Measurements from ENCODE around the gene DAZAP2.
"Not testable (repeated sequence)": the region's sequence is repeated elsewhere in the genome, so short reads cannot be mapped to it uniquely, and the experiment has no call there.

Gene DAZAP2

DNA sequence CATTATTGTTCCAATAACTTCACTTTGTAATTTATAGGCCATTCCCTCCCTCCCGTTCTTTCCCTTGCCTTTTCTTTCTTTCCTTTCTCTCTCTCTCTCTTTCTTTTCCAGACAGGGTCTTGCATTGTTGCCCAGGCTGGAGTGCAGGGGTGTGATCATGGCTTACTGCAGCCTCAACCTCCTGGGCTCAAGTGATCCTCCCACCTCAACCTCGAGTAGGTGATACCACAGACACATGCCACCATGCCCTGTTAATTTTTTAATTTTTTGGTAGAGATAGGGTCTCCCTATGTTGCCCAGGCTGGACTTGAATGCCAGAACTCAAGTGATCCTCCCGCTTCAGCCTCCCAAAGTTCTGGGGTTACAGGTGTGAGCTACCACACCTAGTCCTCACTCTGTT is 14.0 kb upstream of the DAZAP2 start:
- H2AFZ ChIP-seq (ENCODE audit: low read length), result no peak overlapping the region
- no peaks in the 10 kb centered on the region for H3K4me1 ChIP-seq (ENCODE audit: insufficient read depth, low read length, poor library complexity, severe bottlenecking)
- no peaks in the 10 kb centered on the region for H3K79me2 ChIP-seq (ENCODE audit: insufficient read depth, low read length)
- TF ChIP-seq, protein P1, sequence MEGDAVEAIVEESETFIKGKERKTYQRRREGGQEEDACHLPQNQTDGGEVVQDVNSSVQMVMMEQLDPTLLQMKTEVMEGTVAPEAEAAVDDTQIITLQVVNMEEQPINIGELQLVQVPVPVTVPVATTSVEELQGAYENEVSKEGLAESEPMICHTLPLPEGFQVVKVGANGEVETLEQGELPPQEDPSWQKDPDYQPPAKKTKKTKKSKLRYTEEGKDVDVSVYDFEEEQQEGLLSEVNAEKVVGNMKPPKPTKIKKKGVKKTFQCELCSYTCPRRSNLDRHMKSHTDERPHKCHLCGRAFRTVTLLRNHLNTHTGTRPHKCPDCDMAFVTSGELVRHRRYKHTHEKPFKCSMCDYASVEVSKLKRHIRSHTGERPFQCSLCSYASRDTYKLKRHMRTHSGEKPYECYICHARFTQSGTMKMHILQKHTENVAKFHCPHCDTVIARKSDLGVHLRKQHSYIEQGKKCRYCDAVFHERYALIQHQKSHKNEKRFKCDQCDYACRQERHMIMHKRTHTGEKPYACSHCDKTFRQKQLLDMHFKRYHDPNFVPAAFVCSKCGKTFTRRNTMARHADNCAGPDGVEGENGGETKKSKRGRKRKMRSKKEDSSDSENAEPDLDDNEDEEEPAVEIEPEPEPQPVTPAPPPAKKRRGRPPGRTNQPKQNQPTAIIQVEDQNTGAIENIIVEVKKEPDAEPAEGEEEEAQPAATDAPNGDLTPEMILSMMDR (conservative IDR thresholded peaks at IDR 0.05; ENCODE audit: low read length), result no peak
- no peak for TF ChIP-seq EZH2phosphoT487 (IDR thresholded peaks at IDR 0.05; ENCODE audit: borderline replicate concordance)
- no peak overlapping the region for H3K4me2 ChIP-seq (ENCODE audit: low read depth, low read length, poor library complexity, severe bottlenecking)
- H3K36me3 ChIP-seq (ENCODE audit: insufficient read depth, low read length), result no peaks in the 10 kb centered on the region
- H4K20me1 ChIP-seq (ENCODE audit: insufficient read depth, low read length, poor library complexity, severe bottlenecking), result no peaks in the 10 kb centered on the region
- no peaks in the 10 kb centered on the region for H3K9me2 ChIP-seq (replicated peaks; ENCODE audit: low read depth, low read length)
- no peak overlapping the region for H3K9ac ChIP-seq (ENCODE audit: low read depth, low read length, poor library complexity, severe bottlenecking)
- no peak overlapping the region for H3K4me3 ChIP-seq (ENCODE audit: low read length, poor library complexity, severe bottlenecking)
- H3K9me3 ChIP-seq (ENCODE audit: insufficient read depth, low read depth, low read length), result no peaks in the 10 kb centered on the region
- H3F3A ChIP-seq (ENCODE audit: low read depth), result no peaks in the 10 kb centered on the region
- no peaks in the 10 kb centered on the region for H3K27me3 ChIP-seq (ENCODE audit: insufficient read depth, low read length, poor library complexity, severe bottlenecking)

DNA sequence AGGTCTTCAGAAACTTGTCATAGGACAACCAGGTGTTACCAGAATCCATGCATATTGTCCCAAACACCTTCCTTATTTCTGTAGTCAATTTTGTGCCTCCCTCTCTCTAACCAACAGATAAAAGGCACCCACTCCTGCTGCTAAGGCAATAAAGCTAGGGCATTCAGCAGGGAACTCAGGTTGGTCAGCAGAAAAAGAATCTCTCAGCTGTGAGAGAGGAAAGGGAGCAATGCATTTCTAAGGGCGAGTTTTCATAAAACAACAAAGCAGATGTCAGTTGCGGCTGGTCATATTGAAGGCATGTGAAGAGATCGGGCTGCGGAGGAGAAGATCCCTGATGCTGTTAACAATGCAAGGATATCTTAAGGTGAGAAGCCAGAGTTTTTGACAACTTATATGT is 13.4 kb upstream of the DAZAP2 start:
- no peaks in the 10 kb centered on the region for H3K9me3 ChIP-seq (ENCODE audit: insufficient read depth, low read depth, low read length)
- no peaks in the 10 kb centered on the region for H3F3A ChIP-seq (ENCODE audit: low read depth)
- H3K9me2 ChIP-seq (replicated peaks; ENCODE audit: low read depth, low read length), result no peaks in the 10 kb centered on the region

DNA sequence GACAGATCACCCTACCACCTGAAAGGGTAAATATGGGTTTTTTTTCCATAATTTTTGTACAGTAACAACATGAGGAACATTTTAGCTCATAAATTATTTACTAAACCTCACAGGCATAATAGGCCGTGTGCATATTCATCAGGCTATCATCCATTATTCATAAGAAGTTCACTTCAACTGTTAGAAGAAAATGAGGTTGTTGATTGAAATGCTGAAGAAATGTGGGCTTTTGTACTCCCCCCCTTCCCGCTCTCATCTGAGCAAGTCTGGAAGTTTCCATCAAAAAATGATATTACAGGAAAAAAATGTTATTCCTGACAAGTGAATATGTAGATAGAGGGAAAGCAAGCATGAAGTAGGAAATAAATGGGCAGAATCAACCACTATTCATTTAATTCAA is 12.9 kb upstream of the DAZAP2 start:
- Histone ChIP-seq H3K36me3 (ENCODE audit: insufficient read depth, low read length) (no peaks in the 10 kb centered on the region), H3K79me2 (ENCODE audit: insufficient read depth, low read length) (no peaks in the 10 kb centered on the region), H3K4me3 (ENCODE audit: low read length, poor library complexity, severe bottlenecking) (no peak overlapping the region), H3K9me3 (ENCODE audit: insufficient read depth, low read depth, low read length) (no peaks in the 10 kb centered on the region), H2AFZ (ENCODE audit: low read length) (no peak overlapping the region), H3F3A (ENCODE audit: low read depth) (no peaks in the 10 kb centered on the region), H3K4me1 (ENCODE audit: insufficient read depth, low read length, poor library complexity, severe bottlenecking) (no peaks in the 10 kb centered on the region), H3K4me2 (ENCODE audit: low read depth, low read length, poor library complexity, severe bottlenecking) (no peak overlapping the region), H3K27me3 (ENCODE audit: insufficient read depth, low read length, poor library complexity, severe bottlenecking) (no peaks in the 10 kb centered on the region), H3K9ac (ENCODE audit: low read depth, low read length, poor library complexity, severe bottlenecking) (no peak overlapping the region), H3K9me2 (replicated peaks; ENCODE audit: low read depth, low read length) (no peaks in the 10 kb centered on the region), H4K20me1 (ENCODE audit: insufficient read depth, low read length, poor library complexity, severe bottlenecking) (no peaks in the 10 kb centered on the region)
- TF ChIP-seq, protein P1 (conservative IDR thresholded peaks at IDR 0.05; ENCODE audit: low read length), result no peak
- no peak for TF ChIP-seq EZH2phosphoT487 (IDR thresholded peaks at IDR 0.05; ENCODE audit: borderline replicate concordance)

More for the DNA sequence above, 13.4 kb upstream of the DAZAP2 start:
- H3K9ac ChIP-seq (ENCODE audit: low read depth, low read length, poor library complexity, severe bottlenecking), result no peak overlapping the region
- H3K4me1 ChIP-seq (ENCODE audit: insufficient read depth, low read length, poor library complexity, severe bottlenecking), result no peaks in the 10 kb centered on the region
- H3K36me3 ChIP-seq (ENCODE audit: insufficient read depth, low read length), result no peaks in the 10 kb centered on the region
- H3K79me2 ChIP-seq (ENCODE audit: insufficient read depth, low read length), result no peaks in the 10 kb centered on the region
- TF ChIP-seq EZH2phosphoT487 (IDR thresholded peaks at IDR 0.05; ENCODE audit: borderline replicate concordance), result no peak
- TF ChIP-seq, protein P1 (conservative IDR thresholded peaks at IDR 0.05; ENCODE audit: low read length), result no peak
- H4K20me1 ChIP-seq (ENCODE audit: insufficient read depth, low read length, poor library complexity, severe bottlenecking), result no peaks in the 10 kb centered on the region
- H2AFZ ChIP-seq (ENCODE audit: low read length), result no peak overlapping the region
- no peak overlapping the region for H3K4me2 ChIP-seq (ENCODE audit: low read depth, low read length, poor library complexity, severe bottlenecking)
- no peaks in the 10 kb centered on the region for H3K27me3 ChIP-seq (ENCODE audit: insufficient read depth, low read length, poor library complexity, severe bottlenecking)
- no peak overlapping the region for H3K4me3 ChIP-seq (ENCODE audit: low read length, poor library complexity, severe bottlenecking)

DNA sequence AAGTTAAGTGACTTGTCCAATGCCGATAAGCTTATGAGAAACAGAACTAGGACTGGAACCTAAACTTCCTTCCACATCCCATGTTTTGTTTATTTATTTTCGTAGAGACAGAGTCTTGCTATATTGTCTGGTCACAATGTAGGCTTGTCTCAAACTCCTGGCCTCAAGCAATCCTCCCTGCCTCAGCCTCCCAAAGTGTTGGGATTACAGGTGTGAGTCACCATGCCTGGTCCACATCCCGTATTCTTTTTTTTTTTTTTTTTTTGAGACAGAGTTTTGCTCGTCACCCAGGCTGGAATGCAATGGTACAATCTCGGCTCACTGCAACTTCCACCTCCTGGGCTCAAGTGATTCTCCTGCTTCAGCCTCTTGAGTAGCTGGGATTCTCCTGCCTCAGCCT is 11.5 kb upstream of the DAZAP2 start:
- H3K9ac ChIP-seq (ENCODE audit: low read depth, low read length, poor library complexity, severe bottlenecking); H3K36me3 ChIP-seq (ENCODE audit: insufficient read depth, low read length); H3K4me2 ChIP-seq (ENCODE audit: low read depth, low read length, poor library complexity, severe bottlenecking); H3K79me2 ChIP-seq (ENCODE audit: insufficient read depth, low read length); H3K27me3 ChIP-seq (ENCODE audit: insufficient read depth, low read length, poor library complexity, severe bottlenecking); H3K4me1 ChIP-seq (ENCODE audit: insufficient read depth, low read length, poor library complexity, severe bottlenecking); H2AFZ ChIP-seq (ENCODE audit: low read length); H3K4me3 ChIP-seq (ENCODE audit: low read length, poor library complexity, severe bottlenecking); H3K9me2 ChIP-seq (replicated peaks; ENCODE audit: low read depth, low read length); H3F3A ChIP-seq (ENCODE audit: low read depth); H4K20me1 ChIP-seq (ENCODE audit: insufficient read depth, low read length, poor library complexity, severe bottlenecking); H3K9me3 ChIP-seq (ENCODE audit: insufficient read depth, low read depth, low read length): not testable (repeated sequence)
